NOMO-1 treated with dmso at 0.1 percent for 144 hours (cell line): ENCODE data around the gene GFPT1.
"Not testable (repeated sequence)": the region's sequence is repeated elsewhere in the genome, so short reads cannot be mapped to it uniquely, and the experiment has no call there.

ENCODE experiments used
- DNase-seq: peaks from one replicate; lab custom pipeline; 2025; ENCODE audit not compliant: unreplicated experiment; lab: John Stamatoyannopoulos, UW

The GFPT1 gene

GRCh38 chr2:69384618-69385081 is 2.4 kb downstream of the GFPT1 start:
- no peak for DNase-seq

GRCh38 chr2:69383176-69383812 is 3.7 kb downstream of the GFPT1 start:
- no peak for DNase-seq

GRCh38 chr2:69382547-69382946 is 4.5 kb downstream of the GFPT1 start:
- DNase-seq, result no peak

- no peak for DNase-seq
These were observed 5.7 kb downstream of the GFPT1 start for GRCh38 chr2:69381337-69381737.

GRCh38 chr2:69380072-69380917 is 6.7 kb downstream of the GFPT1 start:
- no peak for DNase-seq

- no peak for DNase-seq
These were observed 10.6 kb downstream of the GFPT1 start for GRCh38 chr2:69376403-69376802.

- no peak for DNase-seq
These were observed 11.3 kb downstream of the GFPT1 start for GRCh38 chr2:69375494-69376353.

GRCh38 chr2:69372767-69373166 is 14.3 kb downstream of the GFPT1 start:
- no peak for DNase-seq

- DNase-seq, result no peak
These were observed 17.2 kb downstream of the GFPT1 start for GRCh38 chr2:69369802-69370201.

- DNase-seq, result no peak
These were observed 18.4 kb downstream of the GFPT1 start for GRCh38 chr2:69368588-69368987.

GRCh38 chr2:69359371-69359770 is 27.7 kb downstream of the GFPT1 start:
- no peak for DNase-seq

GRCh38 chr2:69358914-69359313 is 28.1 kb downstream of the GFPT1 start:
- DNase-seq, result no peak

GRCh38 chr2:69356471-69356870 is 30.6 kb downstream of the GFPT1 start:
- no peak for DNase-seq

GRCh38 chr2:69354976-69355375 is 32.1 kb downstream of the GFPT1 start:
- DNase-seq, result not testable (repeated sequence)

GRCh38 chr2:69353360-69353759 is 33.7 kb downstream of the GFPT1 start:
- DNase-seq, result no peak

- DNase-seq, result no peak
These were observed 38.2 kb downstream of the GFPT1 start for GRCh38 chr2:69348781-69349180.

- no peak for DNase-seq
These were observed 41.6 kb downstream of the GFPT1 start for GRCh38 chr2:69345434-69345833.

- no peak for DNase-seq
These were observed 42.7 kb downstream of the GFPT1 start for GRCh38 chr2:69344305-69344704.

GRCh38 chr2:69340101-69340775 is 46.8 kb downstream of the GFPT1 start:
- DNase-seq, result no peak

- no peak for DNase-seq
These were observed 51.7 kb downstream of the GFPT1 start for GRCh38 chr2:69335311-69335710.

GRCh38 chr2:69333352-69333751 is 53.7 kb downstream of the GFPT1 start:
- DNase-seq, result no peak
